Psoas muscle (tissue), 8 donors: ENCODE data around the gene AFF3. TPM values are rescaled to one million over a fixed set of nuclear protein-coding genes. Genes with fewer than 3 reads are reported as not detected.

Experiments
- ATAC-seq, 4 donors: fragments of 200-7000 bp; cut with Tn5 transposase; one replicate each; pipeline ENCODE4 v1.9.1; 2020; ENCODE audit warnings: moderate library complexity in 3 of 4, mild to moderate bottlenecking in 2 of 4
- DNase-seq, 2 donors: peaks; one replicate each; pipeline ENCODE4 v3.0.0-alpha.2; 2020
- H3K27ac ChIP-seq: fragments of 200-600 bp; one replicate; pipeline ENCODE4 v1.8.0; 2022
- H3K27me3 ChIP-seq, 3 donors: fragments of 200-600 bp in 1 of 3; one replicate each; pipeline versions ENCODE4 v1.6.1 to v1.8.0; 2013 to 2022; ENCODE audit warnings: low read length in 2 of 3, mild to moderate bottlenecking in 2 of 3, moderate library complexity in 1 of 3; ENCODE audit not compliant: insufficient read depth in 3 of 3
- H3K36me3 ChIP-seq, 2 donors: fragments of 200-600 bp in 1 of 2; one replicate each; pipeline versions ENCODE4 v1.6.1 to v1.8.0; 2013 to 2022; ENCODE audit warnings: low read depth in 1 of 2, mild to moderate bottlenecking in 1 of 2, moderate library complexity in 1 of 2; ENCODE audit not compliant: insufficient read depth in 1 of 2
- H3K4me1 ChIP-seq: fragments of 200-600 bp; one replicate; pipeline ENCODE4 v1.8.0; 2022
- H3K4me3 ChIP-seq: fragments of 200-600 bp; one replicate; pipeline ENCODE4 v1.8.0; 2022; ENCODE audit warnings: mild to moderate bottlenecking
- H3K9me3 ChIP-seq: fragments of 200-600 bp; one replicate; pipeline ENCODE4 v1.8.0; 2022
- CTCF ChIP-seq: fragments of 200-600 bp; IDR thresholded peaks from one replicate; pipeline ENCODE4 v1.8.0; 2022; ENCODE audit warnings: antibody characterized with exemption
- WGBS, 3 donors: extraction: QIAGEN DNeasy Blood & Tissue Kit; methylation state at CpG; one replicate each; pipeline versions ENCODE4 v1.1.6 to v1.1.7; 2013; 5-methylcytosine and 5-hydroxymethylcytosine counted together
- intact Hi-C, 2 donors: fragments of 100-400 bp; cut with DNase I; formaldehyde crosslinking; loops; one replicate each; pipeline versions ENCODE4 v1.11.0 to v1.14.2; 2022
- polyA plus RNA-seq, 3 donors: library from polyadenylated mRNA; stranded (reverse); fragments of 200-250 nt; gene quantifications; one replicate each; pipeline ENCODE4 v1.2.3, GENCODE V29; 2013
- total RNA-seq, 4 donors: library from RNA; stranded (reverse); fragmentation: NEBNext Ultra II Directional in 2 of 4; extraction: Animal tissue kit (Norgen Biotek cat#: 25700) in 2 of 4; gene quantifications; one replicate each; pipeline versions ENCODE4 v1.2.1 to v1.2.4, GENCODE V29; 2021 to 2023
- donor health status: healthy with polysubstance abuse.
- donor health status: DM: no; HTN: no; CAD: no; lungs with moderate emphysema.
- donor health status: Bipolar disorder and iron deficiency.
- donor health status: healthy.
- donor health status: DM: yes; HTN: yes; CAD: no.
- donor health status: DM: no; HTN: no; CAD: no.
- donor health status: DM: no; HTN: no; CAD: no.
- donor health status: DM: yes; HTN: yes; CAD: no.

Gene AFF3
- total and polyA plus RNA-seq, 7 donors = 0.08 to 2.9 (median 0.44) TPM

GRCh38 chr2:99753505-99753904, 388.9 kb downstream of the AFF3 start:
- Histone ChIP-seq H3K27me3 (no peaks in the 10 kb centered on the region), H3K36me3 (no peaks in the 10 kb centered on the region), H3K27ac (no peak overlapping the region), H3K4me3 (no peak overlapping the region), H3K4me1 (no peaks in the 10 kb centered on the region), H3K9me3 (no peaks in the 10 kb centered on the region)
- DNase-seq (no peak), ATAC-seq (no peak)
- TF ChIP-seq CTCF = no peak
- 85 to 88% (median 87%) methylated on average over 8 of the region's 8 CpGs for WGBS, 3 donors
- intact Hi-C loops = no loop called here

GRCh38 chr2:99748344-99748743, 394.0 kb downstream of the AFF3 start:
- H3K4me1 ChIP-seq = no peaks in the 10 kb centered on the region
- DNase-seq = no peak
- H3K27ac ChIP-seq = no peak overlapping the region
- H3K4me3 ChIP-seq = no peak overlapping the region
- 52 to 56% (median 54%) methylated on average over 2 of the region's 2 CpGs for WGBS, 3 donors
- TF ChIP-seq CTCF = no peak
- peaks cover 0 to 3% (median 0%) of the 10 kb centered on the region in 3 donors for H3K27me3 ChIP-seq
- no peak for ATAC-seq
- no peaks in the 10 kb centered on the region for H3K9me3 ChIP-seq
- intact Hi-C loops = no loop called here
- no peaks in the 10 kb centered on the region for H3K36me3 ChIP-seq

- peaks cover 0 to 3% (median 0%) of the 10 kb centered on the region in 3 donors for H3K27me3 ChIP-seq
- H3K9me3 ChIP-seq = no peaks in the 10 kb centered on the region
- no peak overlapping the region for H3K4me3 ChIP-seq
- intact Hi-C loops = no loop called here
- no peaks in the 10 kb centered on the region for H3K4me1 ChIP-seq
- DNase-seq = no peak
- H3K36me3 ChIP-seq = no peaks in the 10 kb centered on the region
- WGBS, 3 donors = 47 to 63% (median 56%) methylated on average over 3 of the region's 3 CpGs
- H3K27ac ChIP-seq = no peak overlapping the region
- TF ChIP-seq CTCF = no peak
- no peak for ATAC-seq
These were observed 394.5 kb downstream of the AFF3 start for GRCh38 chr2:99747842-99748241.

- H3K4me3 ChIP-seq = no peak overlapping the region
- intact Hi-C loops = no loop called here
- peaks cover 0 to 3% (median 0%) of the 10 kb centered on the region in 3 donors for H3K27me3 ChIP-seq
- no peaks in the 10 kb centered on the region for H3K4me1 ChIP-seq
- H3K9me3 ChIP-seq = no peaks in the 10 kb centered on the region
- ATAC-seq = no peak
- no peaks in the 10 kb centered on the region for H3K36me3 ChIP-seq
- no peak overlapping the region for H3K27ac ChIP-seq
- DNase-seq = no peak
- TF ChIP-seq CTCF = no peak
- WGBS, 3 donors = 57 to 74% (median 59%) methylated on average over 7 of the region's 7 CpGs
These were observed 399.2 kb downstream of the AFF3 start for GRCh38 chr2:99743146-99743545.

GRCh38 chr2:99737537-99737936, 404.9 kb downstream of the AFF3 start:
- ATAC-seq = no peak
- Histone ChIP-seq H3K4me3 (no peak overlapping the region), H3K9me3 (no peaks in the 10 kb centered on the region), H3K27me3 (no peaks in the 10 kb centered on the region), H3K27ac (no peak overlapping the region), H3K4me1 (no peaks in the 10 kb centered on the region), H3K36me3 (no peaks in the 10 kb centered on the region)
- intact Hi-C loops = no loop called here
- 64 to 96% (median 95%) methylated on average over 1 of the region's 1 CpG for WGBS, 3 donors
- no peak for TF ChIP-seq CTCF
- DNase-seq = no peak
